Stimulated activated CD4-positive, alpha-beta T cell treated with anti-CD3 and anti-CD28 coated beads, Interleukin-15, amount 100 ng/mL, for 24 hours (primary cell): ENCODE results near the gene RNASE9.
"Not testable (repeated sequence)": the region's sequence is repeated elsewhere in the genome, so short reads cannot be mapped to it uniquely, and the experiment has no call there.

Experiments used
- DNase-seq: peaks from one replicate; pipeline ENCODE4 v3.0.0-alpha.2; 2020

The RNASE9 gene

GRCh38 chr14:20515846-20516245, 45.0 kb downstream of the RNASE9 start:
- no peak for DNase-seq

- DNase-seq: no peak
These were observed 48.5 kb downstream of the RNASE9 start for GRCh38 chr14:20512177-20512905.

GRCh38 chr14:20508367-20508766, 52.5 kb downstream of the RNASE9 start:
- DNase-seq: no peak

- not testable (repeated sequence) for DNase-seq
These were observed 53.3 kb downstream of the RNASE9 start for GRCh38 chr14:20507537-20507936.

GRCh38 chr14:20506752-20507151, 54.1 kb downstream of the RNASE9 start:
- DNase-seq: not testable (repeated sequence)

- DNase-seq: not testable (repeated sequence)
These were observed 54.6 kb downstream of the RNASE9 start for GRCh38 chr14:20506276-20506675.
